SK-N-SH treated with all-trans-retinoic acid at 6 μM for 48 hours (cell line): Measurements from ENCODE around the gene MAX.

Experiments
- ATAC-seq: fragments of 200-7000 bp; cut with Tn5 transposase; 3 replicates; pipeline ENCODE4 v1.9.1; 2020; ENCODE audit warnings: mild to moderate bottlenecking, moderate library complexity
- BACH2 ChIP-seq: fragments of 250-450 bp; sonication (Bioruptor Pico); IDR thresholded peaks from 2 replicates; pipeline ENCODE4 v1.9.0; 2021; ENCODE audit warnings: mild to moderate bottlenecking, borderline replicate concordance
- CSDC2 ChIP-seq: fragments of 250-450 bp; sonication (Bioruptor Pico); IDR thresholded peaks from 2 replicates; pipeline ENCODE4 v1.5.0; 2020; ENCODE audit warnings: mild to moderate bottlenecking, moderate library complexity
- CSRNP3 ChIP-seq: fragments of 250-450 bp; sonication (Bioruptor Pico); IDR thresholded peaks from 2 replicates; pipeline ENCODE4 v1.5.1; 2021; ENCODE audit warnings: mild to moderate bottlenecking, moderate library complexity
- ESRRG ChIP-seq: fragments of 250-450 bp; sonication (Bioruptor Pico); IDR thresholded peaks from 2 replicates; pipeline ENCODE4 v1.6.1; 2021; ENCODE audit warnings: mild to moderate bottlenecking
- GLIS3 ChIP-seq: fragments of 250-450 bp; sonication (Bioruptor Pico); IDR thresholded peaks from 2 replicates; pipeline ENCODE4 v1.5.0; 2020; ENCODE audit warnings: mild to moderate bottlenecking, moderate library complexity
- ISL1 ChIP-seq: fragments of 250-450 bp; sonication (Bioruptor Pico); IDR thresholded peaks from 2 replicates; pipeline ENCODE4 v2.1.2; 2022; ENCODE audit warnings: mild to moderate bottlenecking, moderate library complexity
- OSR1 ChIP-seq: fragments of 250-450 bp; sonication (Bioruptor Pico); IDR thresholded peaks from 2 replicates; pipeline ENCODE4 v1.8.0; 2022; ENCODE audit warnings: moderate library complexity, mild to moderate bottlenecking, inconsistent platforms
- PATZ1 ChIP-seq: fragments of 250-450 bp; sonication (Bioruptor Pico); IDR thresholded peaks from 2 replicates; pipeline ENCODE4 v1.8.0; 2020; ENCODE audit warnings: mild to moderate bottlenecking, moderate library complexity, borderline replicate concordance
- PPARA ChIP-seq: fragments of 250-450 bp; sonication (Bioruptor Pico); IDR thresholded peaks from 2 replicates; pipeline ENCODE4 v1.5.0; 2020; ENCODE audit warnings: mild to moderate bottlenecking, borderline replicate concordance
- RARB ChIP-seq: fragments of 250-450 bp; sonication (Bioruptor Pico); IDR thresholded peaks from 2 replicates; pipeline ENCODE4 v1.8.0; 2021; ENCODE audit warnings: mild to moderate bottlenecking, moderate library complexity
- SNAI2 ChIP-seq: fragments of 250-450 bp; sonication (Bioruptor Pico); IDR thresholded peaks from 2 replicates; pipeline ENCODE4 v1.5.0; 2020; ENCODE audit warnings: mild to moderate bottlenecking, moderate library complexity
- TCF4 ChIP-seq: fragments of 250-450 bp; sonication (Bioruptor Pico); IDR thresholded peaks from 2 replicates; pipeline ENCODE4 v1.8.0; 2021; ENCODE audit warnings: mild to moderate bottlenecking, moderate library complexity, borderline replicate concordance
- TOX ChIP-seq: fragments of 250-450 bp; sonication (Bioruptor Pico); IDR thresholded peaks from 2 replicates; pipeline ENCODE4 v1.8.0; 2021; ENCODE audit warnings: mild to moderate bottlenecking, moderate library complexity, borderline replicate concordance
- TSHZ2 ChIP-seq: fragments of 250-450 bp; sonication (Bioruptor Pico); IDR thresholded peaks from 2 replicates; pipeline ENCODE4 v1.5.0; 2020; ENCODE audit warnings: mild to moderate bottlenecking, moderate library complexity
- ZFP3 ChIP-seq: fragments of 250-450 bp; sonication (Bioruptor Pico); IDR thresholded peaks from 2 replicates; pipeline ENCODE4 v1.5.0; 2020; ENCODE audit warnings: mild to moderate bottlenecking, moderate library complexity
- ZFP30 ChIP-seq: fragments of 450-650 bp; formaldehyde crosslinking; IDR thresholded peaks from 2 replicates; pipeline ENCODE4 v1.5.0; 2022; ENCODE audit warnings: mild to moderate bottlenecking, moderate library complexity
- ZNF565 ChIP-seq: fragments of 450-650 bp; formaldehyde crosslinking; conservative IDR thresholded peaks from 2 replicates; pipeline ENCODE4 v1.5.0; 2020; ENCODE audit warnings: low read depth, mild to moderate bottlenecking, moderate library complexity
- ZNF70 ChIP-seq: fragments of 450-650 bp; formaldehyde crosslinking; IDR thresholded peaks from 2 replicates; pipeline ENCODE4 v1.5.0; 2020; ENCODE audit warnings: mild to moderate bottlenecking, moderate library complexity
- ZNF8 ChIP-seq: fragments of 450-650 bp; formaldehyde crosslinking; IDR thresholded peaks from 2 replicates; pipeline ENCODE4 v1.5.0; 2020; ENCODE audit warnings: mild to moderate bottlenecking, moderate library complexity
- TF ChIP-seq, protein P1 (sequence below): fragments of 250-450 bp; sonication (Bioruptor Pico); IDR thresholded peaks from 2 replicates; pipeline ENCODE4 v1.8.0; 2021; ENCODE audit warnings: low read depth, mild to moderate bottlenecking, moderate library complexity, borderline replicate concordance
- TF ChIP-seq, protein P2 (sequence below): fragments of 250-450 bp; sonication (Bioruptor Pico); IDR thresholded peaks from 2 replicates; pipeline ENCODE4 v1.5.1; 2020; ENCODE audit warnings: low read depth, mild to moderate bottlenecking, moderate library complexity

The MAX gene

DNA sequence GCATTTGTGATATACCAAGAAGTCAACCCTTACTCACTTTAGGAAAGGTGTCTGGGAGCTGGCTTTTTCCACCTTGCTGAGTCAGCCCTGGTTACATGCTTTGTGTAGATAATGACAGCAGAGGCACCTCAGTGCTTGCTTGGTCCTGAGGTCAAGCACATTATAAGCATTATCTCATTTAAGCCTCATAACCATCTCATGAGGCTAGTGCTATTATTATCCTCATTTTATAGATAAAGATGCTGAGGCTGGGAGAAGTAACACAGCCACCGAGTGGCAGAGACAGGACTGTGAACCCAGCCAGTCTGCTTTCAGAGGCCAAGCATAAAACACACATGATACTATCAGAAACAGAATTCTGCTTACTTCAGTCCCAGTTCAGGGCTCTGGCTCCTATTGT lies 29.4 kb downstream of the MAX start (continued):
- TF ChIP-seq, protein P1, sequence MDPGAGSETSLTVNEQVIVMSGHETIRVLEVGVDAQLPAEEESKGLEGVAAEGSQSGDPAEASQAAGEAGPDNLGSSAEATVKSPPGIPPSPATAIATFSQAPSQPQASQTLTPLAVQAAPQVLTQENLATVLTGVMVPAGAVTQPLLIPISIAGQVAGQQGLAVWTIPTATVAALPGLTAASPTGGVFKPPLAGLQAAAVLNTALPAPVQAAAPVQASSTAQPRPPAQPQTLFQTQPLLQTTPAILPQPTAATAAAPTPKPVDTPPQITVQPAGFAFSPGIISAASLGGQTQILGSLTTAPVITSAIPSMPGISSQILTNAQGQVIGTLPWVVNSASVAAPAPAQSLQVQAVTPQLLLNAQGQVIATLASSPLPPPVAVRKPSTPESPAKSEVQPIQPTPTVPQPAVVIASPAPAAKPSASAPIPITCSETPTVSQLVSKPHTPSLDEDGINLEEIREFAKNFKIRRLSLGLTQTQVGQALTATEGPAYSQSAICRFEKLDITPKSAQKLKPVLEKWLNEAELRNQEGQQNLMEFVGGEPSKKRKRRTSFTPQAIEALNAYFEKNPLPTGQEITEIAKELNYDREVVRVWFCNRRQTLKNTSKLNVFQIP: no peak
- TF ChIP-seq TOX (CRISPR knock-in tag) (no peak), ZNF70 (CRISPR knock-in tag) (no peak), CSDC2 (CRISPR knock-in tag) (no peak), ZFP3 (CRISPR knock-in tag) (no peak), PATZ1 (CRISPR knock-in tag) (no peak)

DNA sequence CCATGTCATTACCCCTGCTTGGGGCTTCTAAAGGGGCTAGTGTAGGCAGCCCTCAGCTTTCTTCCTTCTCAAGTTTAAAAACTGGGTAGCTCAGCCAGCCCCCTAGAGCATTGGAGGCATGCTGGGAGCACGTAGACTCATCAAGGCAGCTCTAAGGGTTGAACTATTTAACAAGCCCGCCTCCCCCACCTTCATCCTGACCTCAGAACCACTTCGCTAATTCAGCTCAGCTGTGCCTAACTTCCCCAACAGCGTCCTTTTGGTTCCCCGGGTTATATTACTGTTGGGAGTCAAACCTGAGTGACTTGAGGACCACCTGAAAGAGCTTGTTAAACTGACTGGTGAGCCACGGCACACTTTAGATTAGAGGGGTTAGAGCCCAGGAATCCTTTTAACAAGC lies 30.1 kb downstream of the MAX start:
- no peak for TF ChIP-seq ZNF565 (CRISPR knock-in tag)
- TF ChIP-seq, protein P1: no peak
- TF ChIP-seq ZNF70 (CRISPR knock-in tag): no peak
- no peak for TF ChIP-seq OSR1 (CRISPR knock-in tag)
- no peak for TF ChIP-seq ZFP3 (CRISPR knock-in tag)
- no peak for TF ChIP-seq CSRNP3 (CRISPR knock-in tag)
- no peak for TF ChIP-seq PPARA
- no peak for TF ChIP-seq TSHZ2 (CRISPR knock-in tag)
- TF ChIP-seq TOX (CRISPR knock-in tag): no peak
- no peak for TF ChIP-seq SNAI2 (CRISPR knock-in tag)
- TF ChIP-seq BACH2 (CRISPR knock-in tag): no peak
- TF ChIP-seq GLIS3 (CRISPR knock-in tag): no peak
- TF ChIP-seq ESRRG (CRISPR knock-in tag): no peak
- no peak for TF ChIP-seq ZFP30 (CRISPR knock-in tag)
- no peak for TF ChIP-seq ISL1 (CRISPR knock-in tag)
- no peak for TF ChIP-seq RARB
- TF ChIP-seq, all 23 proteins: peak for 0

GRCh38 chr14:65071544-65071943 lies 30.8 kb downstream of the MAX start:
- 0 out of 3 replicates have a peak, but pooled peaks have one; percentile 16 for ATAC-seq
- TF ChIP-seq, protein P2, sequence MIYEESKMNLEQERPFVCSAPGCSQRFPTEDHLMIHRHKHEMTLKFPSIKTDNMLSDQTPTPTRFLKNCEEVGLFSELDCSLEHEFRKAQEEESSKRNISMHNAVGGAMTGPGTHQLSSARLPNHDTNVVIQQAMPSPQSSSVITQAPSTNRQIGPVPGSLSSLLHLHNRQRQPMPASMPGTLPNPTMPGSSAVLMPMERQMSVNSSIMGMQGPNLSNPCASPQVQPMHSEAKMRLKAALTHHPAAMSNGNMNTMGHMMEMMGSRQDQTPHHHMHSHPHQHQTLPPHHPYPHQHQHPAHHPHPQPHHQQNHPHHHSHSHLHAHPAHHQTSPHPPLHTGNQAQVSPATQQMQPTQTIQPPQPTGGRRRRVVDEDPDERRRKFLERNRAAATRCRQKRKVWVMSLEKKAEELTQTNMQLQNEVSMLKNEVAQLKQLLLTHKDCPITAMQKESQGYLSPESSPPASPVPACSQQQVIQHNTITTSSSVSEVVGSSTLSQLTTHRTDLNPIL (CRISPR knock-in tag): no peak
- TF ChIP-seq RARB (no peak), ZNF70 (CRISPR knock-in tag) (no peak), BACH2 (CRISPR knock-in tag) (no peak), SNAI2 (CRISPR knock-in tag) (no peak), ESRRG (CRISPR knock-in tag) (no peak), OSR1 (CRISPR knock-in tag) (no peak), ZNF565 (CRISPR knock-in tag) (no peak), TOX (CRISPR knock-in tag) (no peak), CSRNP3 (CRISPR knock-in tag) (no peak), CSDC2 (CRISPR knock-in tag) (no peak), ZFP30 (CRISPR knock-in tag) (no peak), ZNF8 (CRISPR knock-in tag) (no peak), TCF4 (CRISPR knock-in tag) (no peak), ZFP3 (CRISPR knock-in tag) (no peak)
- TF ChIP-seq, protein P1: no peak

More for the DNA sequence above, 30.1 kb downstream of the MAX start:
- ATAC-seq: no peak
